Activated CD4-positive, alpha-beta T cell treated with anti-CD3 and anti-CD28 coated beads for 1 hour (primary cell): ENCODE data around the gene NRXN3.

Source experiments
- DNase-seq: peaks from one replicate; pipeline ENCODE4 v3.0.0-alpha.2; 2020

NRXN3 gene

GRCh38 chr14:78175412-78175811 lies 5.2 kb downstream of the NRXN3 start:
- DNase-seq, result no peak

GRCh38 chr14:78178071-78178470 lies 7.9 kb downstream of the NRXN3 start:
- DNase-seq, result no peak

GRCh38 chr14:78178971-78179370 lies 8.8 kb downstream of the NRXN3 start:
- DNase-seq, result no peak

- no peak for DNase-seq
These were observed 11.1 kb downstream of the NRXN3 start for GRCh38 chr14:78181270-78181669.

- no peak for DNase-seq
These were observed 12.5 kb downstream of the NRXN3 start for GRCh38 chr14:78182722-78183121.

- no peak for DNase-seq
These were observed 14.0 kb downstream of the NRXN3 start for GRCh38 chr14:78184157-78184556.

- no peak for DNase-seq
These were observed 16.1 kb downstream of the NRXN3 start for GRCh38 chr14:78186277-78186676.

GRCh38 chr14:78188882-78189281 lies 18.7 kb downstream of the NRXN3 start:
- no peak for DNase-seq

- no peak for DNase-seq
These were observed 25.3 kb downstream of the NRXN3 start for GRCh38 chr14:78195431-78195830.

- DNase-seq, result no peak
These were observed 26.1 kb downstream of the NRXN3 start for GRCh38 chr14:78196323-78196722.

GRCh38 chr14:78197051-78197450 lies 26.9 kb downstream of the NRXN3 start:
- DNase-seq, result no peak

GRCh38 chr14:78202163-78202562 lies 32.0 kb downstream of the NRXN3 start:
- no peak for DNase-seq

- no peak for DNase-seq
These were observed 32.8 kb downstream of the NRXN3 start for GRCh38 chr14:78202976-78203375.

GRCh38 chr14:78207414-78207813 lies 37.2 kb downstream of the NRXN3 start:
- DNase-seq, result no peak

GRCh38 chr14:78220273-78220672 lies 50.1 kb downstream of the NRXN3 start:
- DNase-seq, result no peak

- DNase-seq, result no peak
These were observed 52.6 kb downstream of the NRXN3 start for GRCh38 chr14:78222746-78223145.

- DNase-seq, result no peak
These were observed 57.3 kb downstream of the NRXN3 start for GRCh38 chr14:78227248-78228077.

- DNase-seq, result no peak
These were observed 58.6 kb downstream of the NRXN3 start for GRCh38 chr14:78228702-78229327.

- no peak for DNase-seq
These were observed 62.2 kb downstream of the NRXN3 start for GRCh38 chr14:78232231-78233000.

- no peak for DNase-seq
These were observed 68.0 kb downstream of the NRXN3 start for GRCh38 chr14:78238141-78238540.

GRCh38 chr14:78240567-78240966 lies 70.4 kb downstream of the NRXN3 start:
- no peak for DNase-seq

- no peak for DNase-seq
These were observed 71.9 kb downstream of the NRXN3 start for GRCh38 chr14:78242086-78242485.

- DNase-seq, result no peak
These were observed 73.0 kb downstream of the NRXN3 start for GRCh38 chr14:78243187-78243586.

GRCh38 chr14:78245238-78245637 lies 75.1 kb downstream of the NRXN3 start:
- no peak for DNase-seq
